ENCODE measurements around the gene STRC. TPM values are rescaled to one million over a fixed set of nuclear protein-coding genes. Genes with fewer than 3 reads are reported as not detected.

Gene STRC
- total RNA-seq, result not detected in 2 replicates

GRCh38 chr15:43618700-43619099, at the start of gene STRC:
TSS of gene STRC (minus strand) at chr15:43618800. CDS start at chr15:43618722, 78 bp downstream.

GRCh38 chr15:43648649-43649429, 30.2 kb upstream of the STRC start, which contains the start of gene CATSPER2:
TSS of gene CATSPER2 (minus strand) at chr15:43648844. CDS start at chr15:43648061, 783 bp downstream.

GRCh38 chr15:43593328-43594190, 25.0 kb downstream of the STRC start, which contains the start of gene CKMT1B:
TSS of gene CKMT1B (plus strand) at chr15:43594027. CDS start at chr15:43594219, 192 bp downstream.

GRCh38 chr15:43589778-43590466, 28.7 kb downstream of the STRC start, which contains the start of gene PPIP5K1:
TSS of gene PPIP5K1 (minus strand) at chr15:43590208. CDS start at chr15:43584504, 5,704 bp downstream.

Other genes starting within 250 kb of the STRC start
- 20.2 and 21.1 TPM in 2 replicates for gene ZSCAN29, start 247.8 kb downstream of the STRC start, total RNA-seq
- gene TUBGCP4, start 247.7 kb downstream of the STRC start, total RNA-seq, result 9.1 and 9.8 TPM in 2 replicates
- gene TP53BP1, start 125.6 kb downstream of the STRC start, total RNA-seq, result 83.6 and 88.8 TPM in 2 replicates
- 38.8 and 40.8 TPM in 2 replicates for gene MAP1A, start 101.2 kb downstream of the STRC start, total RNA-seq
- 8.7 and 14.7 TPM in 2 replicates for gene PPIP5K1, start 28.6 kb downstream of the STRC start, total RNA-seq
- not detected in 2 replicates for gene CKMT1B, start 24.8 kb downstream of the STRC start, total RNA-seq
- 0.37 and 0.43 TPM in 2 replicates for gene CATSPER2, start 30.0 kb upstream of the STRC start, total RNA-seq
- 0.18 TPM in 1 of 2 replicates, not detected in the other for gene CKMT1A, start 75.1 kb upstream of the STRC start, total RNA-seq
- 135 and 192 TPM in 2 replicates for gene PDIA3, start 127.6 kb upstream of the STRC start, total RNA-seq
- gene ELL3, start 158.2 kb upstream of the STRC start, total RNA-seq, result 3.9 and 6.8 TPM in 2 replicates
- gene SERF2, start 173.5 kb upstream of the STRC start, total RNA-seq, result 448 and 573 TPM in 2 replicates
- gene SERINC4, start 181.4 kb upstream of the STRC start, total RNA-seq, result 0.09 TPM in 1 of 2 replicates, not detected in the other
- 8.5 and 10.3 TPM in 2 replicates for gene HYPK, start 181.8 kb upstream of the STRC start, total RNA-seq
- 24.9 and 31.7 TPM in 2 replicates for gene MFAP1, start 205.9 kb upstream of the STRC start, total RNA-seq
- gene WDR76, start 208.2 kb upstream of the STRC start, total RNA-seq, result 2.7 and 2.8 TPM in 2 replicates

Data from smooth muscle cell of bladder (primary cell).